GM12864 (cell line): ENCODE results near the gene SYTL4.
"Not testable (repeated sequence)": the region's sequence is repeated elsewhere in the genome, so short reads cannot be mapped to it uniquely, and the experiment has no call there.

Source experiments
- DNase-seq: peaks from one replicate; pipeline ENCODE4 v3.0.0-alpha.2; 2011; ENCODE audit warnings: low read depth
- H3K4me3 ChIP-seq: 2 replicates; pipeline ENCODE4 v1.5.1; 2011; ENCODE audit warnings: mild to moderate bottlenecking, low read depth, low read length, control low read depth
- CTCF ChIP-seq: IDR thresholded peaks from 2 replicates; pipeline ENCODE4 v1.5.1; 2011; ENCODE audit warnings: low read depth, mild to moderate bottlenecking, moderate library complexity, low read length, control low read depth, inconsistent platforms; ENCODE audit errors: missing control alignments

SYTL4 gene

GRCh38 chrX:100731441-100732281, at the start of gene SYTL4:
Gene SYTL4, minus strand, starts transcription at chrX:100732121. Its CDS starts 30,084 bp downstream, at chrX:100702037.
- TF ChIP-seq CTCF: no peak
- H3K4me3 ChIP-seq: no peak within 1 kb of the TSS
- DNase-seq: no peak

DNA sequence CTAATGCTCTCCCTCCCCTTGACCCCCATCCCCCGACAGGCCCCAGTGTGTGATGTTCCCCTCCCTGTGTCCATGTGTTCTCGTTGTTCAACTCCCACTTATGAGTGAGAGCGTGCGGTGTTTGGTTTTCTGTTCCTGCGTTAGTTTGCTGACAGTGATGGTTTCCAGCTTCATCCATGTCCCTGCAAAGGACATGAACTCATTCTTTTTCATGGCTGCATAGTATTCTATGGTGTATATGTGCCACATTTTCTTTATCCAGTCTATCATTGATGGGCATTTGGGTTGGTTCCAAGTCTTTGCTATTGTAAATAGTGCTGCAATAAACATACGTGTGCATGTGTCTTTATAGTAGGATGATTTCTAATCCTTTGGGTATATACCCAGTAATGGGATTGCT, 37.5 kb upstream of the SYTL4 start:
- not testable (repeated sequence) for H3K4me3 ChIP-seq, DNase-seq

DNA sequence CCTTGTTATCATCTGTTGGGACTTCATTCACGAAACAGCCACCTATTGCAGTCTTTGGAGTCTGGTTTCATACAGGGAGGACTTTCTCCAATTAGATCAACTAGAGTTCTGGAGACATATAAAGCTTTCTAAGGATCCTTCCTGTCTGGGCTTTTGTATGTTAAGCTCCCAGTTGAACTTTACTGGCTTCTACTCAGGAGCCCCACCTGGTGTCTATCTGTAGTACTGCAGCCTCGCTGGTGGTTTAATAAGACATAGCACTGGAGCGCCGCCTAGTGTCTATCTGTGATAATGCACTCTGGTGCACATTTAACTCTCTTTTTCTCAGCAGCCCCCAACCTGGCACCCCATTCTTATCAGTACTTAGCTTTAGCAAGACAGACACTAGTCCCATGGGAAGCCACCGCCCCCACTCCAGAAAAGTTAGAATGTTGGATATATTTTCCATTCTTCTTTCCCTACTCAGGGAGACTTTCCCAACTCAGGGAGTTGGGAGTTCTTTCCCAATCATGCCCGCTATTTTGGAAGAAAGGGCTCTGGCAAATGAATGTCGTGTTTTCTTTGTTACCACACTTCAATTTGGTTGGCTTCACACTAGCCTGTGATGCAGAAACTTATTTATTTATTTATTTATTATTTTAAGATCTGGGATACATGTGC, 36.9 kb upstream of the SYTL4 start:
- peak; percentile 19 for DNase-seq
- TF ChIP-seq CTCF: peak; percentile 92
- no peak overlapping the region for H3K4me3 ChIP-seq

DNA sequence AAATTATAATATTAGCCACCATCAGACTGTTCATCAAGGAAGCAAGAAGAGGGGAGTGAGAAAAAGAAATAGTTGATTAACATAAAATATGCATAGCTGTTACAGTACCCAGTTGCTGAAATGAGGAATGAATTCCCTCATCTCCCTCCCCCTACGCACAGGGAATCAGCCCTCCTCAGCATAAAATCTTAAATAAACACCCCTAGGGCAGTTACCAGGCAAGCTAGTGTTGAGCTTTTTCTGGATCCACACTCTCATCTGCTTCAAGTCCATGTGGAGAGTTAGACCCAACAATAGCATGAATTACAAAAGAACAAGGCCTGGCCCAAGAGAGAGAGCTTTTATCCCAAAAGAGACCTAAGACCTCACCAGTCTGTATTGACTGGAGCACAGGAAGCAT, 19.0 kb upstream of the SYTL4 start:
- TF ChIP-seq CTCF: no peak
- no peak for DNase-seq

GRCh38 chrX:100748108-100748507, 16.2 kb upstream of the SYTL4 start:
- DNase-seq: no peak
- TF ChIP-seq CTCF: no peak
- no peak overlapping the region for H3K4me3 ChIP-seq

More for the DNA sequence above, 19.0 kb upstream of the SYTL4 start:
- H3K4me3 ChIP-seq: no peak overlapping the region

DNA sequence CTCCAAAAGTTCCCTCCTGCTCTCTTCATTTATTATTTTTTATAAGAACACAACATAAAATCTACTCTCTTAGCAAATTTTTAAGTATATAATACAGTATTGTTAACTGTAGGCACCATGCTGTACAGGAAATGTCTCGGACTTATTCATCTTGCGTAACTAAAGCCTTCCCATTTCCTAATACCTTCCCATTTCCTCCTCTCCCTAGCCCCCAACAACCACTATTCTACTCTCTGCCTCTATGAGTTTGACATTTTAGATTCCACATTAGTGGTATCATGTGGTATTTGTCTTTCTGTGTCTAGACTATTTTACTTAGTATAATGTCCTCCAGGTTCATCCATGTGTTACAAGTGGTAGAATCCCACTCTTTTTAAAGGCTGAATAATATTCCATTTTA, 15.8 kb upstream of the SYTL4 start:
- DNase-seq: no peak
- no peak for TF ChIP-seq CTCF
- no peak overlapping the region for H3K4me3 ChIP-seq

DNA sequence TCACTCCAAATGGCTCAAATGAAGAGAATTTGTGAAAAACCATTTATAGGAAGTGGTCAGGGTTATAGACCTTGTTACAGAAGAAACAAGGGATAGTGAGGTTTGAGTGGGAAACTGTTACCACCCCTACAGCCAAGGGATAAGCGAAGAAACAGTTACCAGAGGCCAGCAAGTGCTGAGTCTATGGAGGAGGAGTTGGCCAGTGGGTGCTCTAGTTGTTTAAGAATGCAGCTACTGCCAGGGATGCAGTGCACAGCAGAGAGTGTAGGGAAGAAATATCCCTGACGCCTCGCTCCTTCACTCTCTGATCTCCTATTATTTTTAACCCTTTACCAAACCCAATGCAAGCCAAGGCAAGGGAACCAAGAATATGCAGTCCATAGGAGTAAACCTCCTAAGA, 15.2 kb upstream of the SYTL4 start:
- no peak for TF ChIP-seq CTCF
- DNase-seq: no peak

More for the DNA sequence above, 15.2 kb upstream of the SYTL4 start:
- H3K4me3 ChIP-seq: no peak overlapping the region
